KMS-11 (cell line): Measurements from ENCODE around the gene PHRF1.

Experiments used
- H2AFZ ChIP-seq: fragments of 200-600 bp; sonication (generic); 2 replicates; pipeline ENCODE4 v1.6.1; 2016; ENCODE audit warnings: antibody characterized with exemption, mixed run types, low read depth
- H3K27ac ChIP-seq: fragments of 200-600 bp; sonication (generic); 2 replicates; pipeline ENCODE4 v1.6.1; 2016; ENCODE audit warnings: mild to moderate bottlenecking, mixed run types
- H3K27me3 ChIP-seq: fragments of 200-600 bp; sonication (generic); 2 replicates; pipeline ENCODE4 v1.6.1; 2017; ENCODE audit warnings: mild to moderate bottlenecking, low read depth, mixed run types, moderate library complexity; ENCODE audit not compliant: insufficient read depth
- H3K36me3 ChIP-seq: fragments of 200-600 bp; sonication (generic); 2 replicates; pipeline ENCODE4 v1.6.1; 2017; ENCODE audit warnings: mild to moderate bottlenecking, mixed run types; ENCODE audit not compliant: insufficient read depth
- H3K4me1 ChIP-seq: fragments of 200-600 bp; sonication (generic); 2 replicates; pipeline ENCODE4 v1.6.1; 2016; ENCODE audit warnings: mild to moderate bottlenecking, low read depth, mixed run types; ENCODE audit not compliant: poor library complexity, severe bottlenecking
- H3K4me2 ChIP-seq: fragments of 200-600 bp; sonication (generic); 2 replicates; pipeline ENCODE4 v1.7.0; 2016; ENCODE audit warnings: mild to moderate bottlenecking, mixed run types
- H3K4me3 ChIP-seq: fragments of 200-600 bp; sonication (generic); IDR thresholded peaks from 2 replicates; pipeline ENCODE4 v1.6.1; 2017; ENCODE audit warnings: low read depth, low read length, mixed read lengths; ENCODE audit not compliant: insufficient read depth
- H3K79me2 ChIP-seq: fragments of 200-600 bp; sonication (generic); 2 replicates; pipeline ENCODE4 v1.6.1; 2016; ENCODE audit warnings: low read depth, mixed run types; ENCODE audit not compliant: insufficient read depth
- H3K9ac ChIP-seq: fragments of 200-600 bp; sonication (generic); 2 replicates; pipeline ENCODE4 v1.6.1; 2016; ENCODE audit warnings: mild to moderate bottlenecking, mixed run types
- H4K20me1 ChIP-seq: fragments of 200-600 bp; sonication (generic); 2 replicates; pipeline ENCODE4 v1.6.1; 2016; ENCODE audit warnings: mild to moderate bottlenecking, mixed run types; ENCODE audit not compliant: insufficient read depth
- CTCF ChIP-seq: fragments of 200-600 bp; sonication (generic); conservative IDR thresholded peaks from 2 replicates; pipeline ENCODE4 v1.6.1; 2017; ENCODE audit warnings: low read depth, mild to moderate bottlenecking, antibody characterized with exemption, low read length, moderate library complexity, mixed read lengths

PHRF1 gene

GRCh38 chr11:587546-587945 lies 11.3 kb downstream of the PHRF1 start:
- Histone ChIP-seq H3K4me3 (no peak overlapping the region), H3K79me2 (peaks cover 24% of the 10 kb centered on the region; the same call in 1 of the 2 replicates), H3K27ac (peak overlapping the region; percentile 18; the same call in 1 of the 2 replicates), H2AFZ (no peak overlapping the region), H3K9ac (no peak overlapping the region), H4K20me1 (no peaks in the 10 kb centered on the region), H3K27me3 (no peaks in the 10 kb centered on the region), H3K4me1 (peaks cover 23% of the 10 kb centered on the region), H3K36me3 (no peaks in the 10 kb centered on the region), H3K4me2 (no peak overlapping the region; the same call in 1 of the 2 replicates)
- TF ChIP-seq CTCF: no peak

- peaks cover 3% of the 10 kb centered on the region; the same call in 1 of the 2 replicates for H3K36me3 ChIP-seq
- no peak overlapping the region; the same call in 1 of the 2 replicates for H3K4me2 ChIP-seq
Measured at GRCh38 chr11:587978-588380, 11.7 kb downstream of the PHRF1 start.

GRCh38 chr11:589798-590197 lies 13.5 kb downstream of the PHRF1 start:
- no peak overlapping the region for H3K4me3 ChIP-seq
- H3K9ac ChIP-seq: no peak overlapping the region
- TF ChIP-seq CTCF: no peak
- H3K4me2 ChIP-seq: no peak overlapping the region
- H3K36me3 ChIP-seq: peaks cover 6% of the 10 kb centered on the region; the same call in 1 of the 2 replicates
- no peaks in the 10 kb centered on the region for H4K20me1 ChIP-seq
- peaks cover 28% of the 10 kb centered on the region for H3K4me1 ChIP-seq
- peaks cover 15% of the 10 kb centered on the region; the same call in 1 of the 2 replicates for H3K79me2 ChIP-seq
- no peaks in the 10 kb centered on the region for H3K27me3 ChIP-seq
- H3K27ac ChIP-seq: no peak overlapping the region
- H2AFZ ChIP-seq: no peak overlapping the region

More at GRCh38 chr11:587978-588380, 11.7 kb downstream of the PHRF1 start:
- H4K20me1 ChIP-seq: no peaks in the 10 kb centered on the region
- H3K79me2 ChIP-seq: peaks cover 24% of the 10 kb centered on the region; the same call in 1 of the 2 replicates
- no peak overlapping the region for H3K4me3 ChIP-seq
- no peak for TF ChIP-seq CTCF
- peak overlapping the region; percentile 18; the same call in 1 of the 2 replicates for H3K27ac ChIP-seq
- no peak overlapping the region for H2AFZ ChIP-seq
- H3K4me1 ChIP-seq: peaks cover 23% of the 10 kb centered on the region
- no peak overlapping the region for H3K9ac ChIP-seq
- H3K27me3 ChIP-seq: no peaks in the 10 kb centered on the region

GRCh38 chr11:590997-591396 lies 14.7 kb downstream of the PHRF1 start:
- Histone ChIP-seq H3K27ac (no peak overlapping the region), H2AFZ (no peak overlapping the region), H3K36me3 (peaks cover 6% of the 10 kb centered on the region; the same call in 1 of the 2 replicates), H3K4me3 (no peak overlapping the region), H3K27me3 (no peaks in the 10 kb centered on the region), H3K79me2 (peaks cover 15% of the 10 kb centered on the region; the same call in 1 of the 2 replicates), H3K9ac (no peak overlapping the region), H3K4me2 (no peak overlapping the region), H4K20me1 (no peaks in the 10 kb centered on the region), H3K4me1 (peaks cover 39% of the 10 kb centered on the region)
- no peak for TF ChIP-seq CTCF
